GM21447 (cell line): Measurements from ENCODE around the gene PLEK2.

Source experiments
- ATAC-seq: cut with Tn5 transposase; IDR thresholded peaks from one replicate; pipeline ENCODE4 v1.9.1; 2021; ENCODE audit not compliant: unreplicated experiment

Gene PLEK2

GRCh38 chr14:67405771-67406170 lies 6.2 kb downstream of the PLEK2 start:
- no peak for ATAC-seq

- ATAC-seq, result no peak
Observed at GRCh38 chr14:67400434-67400833, 11.5 kb downstream of the PLEK2 start.

GRCh38 chr14:67397536-67397935 lies 14.4 kb downstream of the PLEK2 start:
- ATAC-seq, result no peak

GRCh38 chr14:67396381-67396970 lies 15.5 kb downstream of the PLEK2 start:
- ATAC-seq, result no peak

GRCh38 chr14:67395876-67396189 lies 16.1 kb downstream of the PLEK2 start:
- ATAC-seq, result no peak

GRCh38 chr14:67395086-67395875 lies 16.7 kb downstream of the PLEK2 start:
- no peak for ATAC-seq

GRCh38 chr14:67393689-67394088 lies 18.3 kb downstream of the PLEK2 start:
- no peak for ATAC-seq

- ATAC-seq, result no peak
Observed at GRCh38 chr14:67392800-67393199, 19.2 kb downstream of the PLEK2 start.

GRCh38 chr14:67392123-67392522 lies 19.8 kb downstream of the PLEK2 start:
- ATAC-seq, result no peak

- no peak for ATAC-seq
Observed at GRCh38 chr14:67391268-67391667, 20.7 kb downstream of the PLEK2 start.

- no peak for ATAC-seq
Observed at GRCh38 chr14:67389811-67390534, 22.0 kb downstream of the PLEK2 start.

GRCh38 chr14:67389275-67389674 lies 22.7 kb downstream of the PLEK2 start:
- no peak for ATAC-seq

- no peak for ATAC-seq
Observed at GRCh38 chr14:67387195-67387594, 24.8 kb downstream of the PLEK2 start.

GRCh38 chr14:67385618-67386017 lies 26.3 kb downstream of the PLEK2 start:
- no peak for ATAC-seq

GRCh38 chr14:67385120-67385519 lies 26.8 kb downstream of the PLEK2 start:
- ATAC-seq, result no peak

GRCh38 chr14:67377916-67378315 lies 34.0 kb downstream of the PLEK2 start:
- ATAC-seq, result no peak

- ATAC-seq, result no peak
Observed at GRCh38 chr14:67373347-67373746, 38.6 kb downstream of the PLEK2 start.

GRCh38 chr14:67372833-67373232 lies 39.1 kb downstream of the PLEK2 start:
- no peak for ATAC-seq

- no peak for ATAC-seq
Observed at GRCh38 chr14:67371247-67372148, 40.5 kb downstream of the PLEK2 start.

GRCh38 chr14:67370830-67371229 lies 41.1 kb downstream of the PLEK2 start:
- no peak for ATAC-seq

- ATAC-seq, result no peak
Observed at GRCh38 chr14:67365476-67365875, 46.5 kb downstream of the PLEK2 start.
